K562 (cell line): ENCODE results near the gene EPN2. TPM values are rescaled to one million over a fixed set of nuclear protein-coding genes. Genes with fewer than 3 reads are reported as not detected.

Experiments used
- ATF7 ChIP-seq: fragments of 450-650 bp; IDR thresholded peaks from 2 replicates; pipeline ENCODE4 v1.7.1; 2014; ENCODE audit warnings: mild to moderate bottlenecking, moderate library complexity
- CGGBP1 ChIP-seq: fragments of 250-450 bp; sonication (Bioruptor Pico); IDR thresholded peaks from 2 replicates; pipeline ENCODE4 v1.9.0; 2021; ENCODE audit warnings: mild to moderate bottlenecking
- CXXC5 ChIP-seq: fragments of 250-450 bp; sonication (Bioruptor Pico); IDR thresholded peaks from 2 replicates; pipeline ENCODE4 v1.8.0; 2022; ENCODE audit warnings: inconsistent platforms, mild to moderate bottlenecking, moderate library complexity
- ELF4 ChIP-seq: fragments of 450-650 bp; formaldehyde crosslinking; IDR thresholded peaks from 2 replicates; pipeline ENCODE4 v1.4.0; 2022; ENCODE audit warnings: missing genetic modification characterization
- EP300 ChIP-seq: IDR thresholded peaks from 2 replicates; pipeline ENCODE4 v1.6.1; 2012; ENCODE audit warnings: low read length, improper control_type of control experiment
- FOSL1 ChIP-seq: fragments of 200-800 bp; sonication (Bioruptor generic); conservative IDR thresholded peaks from 2 replicates; pipeline ENCODE4 v1.6.1; 2016; ENCODE audit warnings: missing genetic modification characterization, missing compliant biosample characterization
- FOXK2 ChIP-seq, 2 experiments: fragments of 450-650 bp; IDR thresholded peaks in 1 of 2; conservative IDR thresholded peaks in 1 of 2; 2 replicates each; pipeline ENCODE4 v1.6.1; 2016; ENCODE audit warnings: low read depth in 2 of 2, mild to moderate bottlenecking in 1 of 2
- ID3 ChIP-seq, 2 experiments: fragments of 250-450 bp in 1 of 2; fragments of 450-650 bp in 1 of 2; sonication (Bioruptor Pico) in 1 of 2; IDR thresholded peaks; 2 replicates each; pipeline versions ENCODE4 v1.6.1 to v1.8.0; 2016 to 2021; ENCODE audit warnings: mild to moderate bottlenecking in 2 of 2, moderate library complexity in 2 of 2, missing compliant biosample characterization in 1 of 2, missing genetic modification characterization in 1 of 2
- MLX ChIP-seq, 2 experiments: fragments of 450-650 bp in 1 of 2; sonication (generic) in 1 of 2; formaldehyde crosslinking; conservative IDR thresholded peaks; 2 replicates each; pipeline versions ENCODE4 v1.4.0 to v1.8.1; 2020 to 2022; ENCODE audit warnings: mild to moderate bottlenecking in 1 of 2, missing genetic modification reagents in 1 of 2
- NCOA2 ChIP-seq, 2 experiments: fragments of 450-650 bp; IDR thresholded peaks; 2 replicates each; pipeline ENCODE4 v1.6.1; 2018; ENCODE audit warnings: mild to moderate bottlenecking in 2 of 2, moderate library complexity in 1 of 2; ENCODE audit not compliant: partially characterized antibody in 2 of 2
- NFIX ChIP-seq: fragments of 250-450 bp; sonication (Bioruptor Pico); IDR thresholded peaks from 2 replicates; pipeline ENCODE4 v1.4.0; 2020; ENCODE audit warnings: low read depth, mild to moderate bottlenecking, moderate library complexity
- RUNX1 ChIP-seq: sonication (generic); IDR thresholded peaks from 2 replicates; pipeline ENCODE4 v1.6.1; 2016; ENCODE audit warnings: antibody characterized with exemption, low read depth
- SPI1 ChIP-seq: IDR thresholded peaks from 2 replicates; pipeline ENCODE4 v1.6.1; 2011; ENCODE audit warnings: low read depth, low read length, control low read depth, borderline replicate concordance
- STAT6 ChIP-seq: sonication (generic); formaldehyde crosslinking; IDR thresholded peaks from 2 replicates; pipeline ENCODE4 v1.8.1; 2023; ENCODE audit warnings: mild to moderate bottlenecking, missing genetic modification reagents
- TEAD4 ChIP-seq, 2 experiments: sonication (generic) in 1 of 2; formaldehyde crosslinking in 1 of 2; IDR thresholded peaks; 2 replicates each; pipeline versions ENCODE4 v1.6.1 to v1.8.0; 2012 to 2022; ENCODE audit warnings: borderline replicate concordance in 1 of 2, inconsistent platforms in 1 of 2, low read length in 1 of 2, mild to moderate bottlenecking in 1 of 2, missing genetic modification reagents in 1 of 2
- TRIM25 ChIP-seq: fragments of 450-650 bp; IDR thresholded peaks from 2 replicates; pipeline ENCODE4 v1.7.0; 2016; ENCODE audit warnings: borderline replicate concordance
- ZBTB11 ChIP-seq, 3 experiments: fragments of 200-800 bp in 1 of 3; fragments of 250-450 bp in 1 of 3; fragments of 450-650 bp in 1 of 3; sonication (Bioruptor Pico) in 1 of 3; sonication (Bioruptor generic) in 1 of 3; formaldehyde crosslinking in 1 of 3; IDR thresholded peaks; 2 replicates each; pipeline versions ENCODE4 v1.6.1 to v1.8.0; 2016 to 2022; ENCODE audit warnings: mild to moderate bottlenecking in 2 of 3, missing genetic modification characterization in 2 of 3, missing compliant biosample characterization in 1 of 3, moderate library complexity in 1 of 3
- polyA plus RNA-seq, 8 experiments: library from polyadenylated mRNA; depleted of rRNA in 4 of 8; stranded (reverse) in 5 of 8; unstranded in 3 of 8; fragments of >200 nt; fragmentation: Nextera tagmentation in 2 of 8; fragmentation: Illumina TruSeq in 1 of 8; extraction: Ambion mirVana in 2 of 8; extraction: Trizol in 1 of 8; gene quantifications; 2 replicates each; pipeline versions ENCODE4 v1.2.1 to v1.2.3, GENCODE V29; 2011 to 2014; ENCODE audit warnings: inconsistent platforms in 1 of 8, missing spikeins in 1 of 8
- total RNA-seq, 7 experiments: library from RNA; depleted of rRNA in 6 of 7; stranded (reverse); fragments of >200 nt in 6 of 7; fragmentation: Illumina TruSeq in 2 of 7; extraction: Trizol in 2 of 7; gene quantifications; 2 replicates each; pipeline versions ENCODE4 v1.2.1 to v1.2.3, GENCODE V29; 2011 to 2021; ENCODE audit warnings: low replicate concordance in 1 of 7

EPN2 gene
- total and polyA plus RNA-seq, 9 of the 15 experiments (the other 6 are each of a cell fraction or from before 2014, with no cell fraction given), result 1.0 to 12.9 (median 8.9) TPM

- TF ChIP-seq MLX (CRISPR knock-in tag; conservative IDR thresholded peaks at IDR 0.05) (no peak), RUNX1 (no peak), NFIX (CRISPR knock-in tag) (no peak), EP300 (peak; percentile 12; the same call in 1 of the 2 replicates), ZBTB11 (CRISPR knock-in tag; IDR thresholded peaks at IDR 0.05) (no peak), STAT6 (no peak), CXXC5 (CRISPR knock-in tag) (peak; percentile 55), ID3 (CRISPR knock-in tag; IDR thresholded peaks at IDR 0.05) (no peak), ID3 (tag; IDR thresholded peaks at IDR 0.05) (0 out of 2 replicates have a peak, but pooled peaks have one; percentile 51), NCOA2 (IDR thresholded peaks at IDR 0.05; ENCODE audit: partially characterized antibody in 2 of 2) (no peak), TRIM25 (no peak), TEAD4 (IDR thresholded peaks at IDR 0.05; ENCODE audit: low read length) (no peak), TEAD4 (CRISPR knock-in tag; IDR thresholded peaks at IDR 0.05; ENCODE audit: borderline replicate concordance) (no peak), FOSL1 (tag) (0 out of 2 replicates have a peak, but pooled peaks have one; percentile 16), FOXK2 (conservative IDR thresholded peaks at IDR 0.05 in 1 of 2, IDR thresholded peaks at IDR 0.05 in 1 of 2; ENCODE audit: low read depth in 2 of 2) (0 out of 4 replicates have a peak, but pooled peaks of 1 of the 2 experiments have one; percentile 33), SPI1 (peak; percentile 91), ELF4 (CRISPR knock-in tag) (peak; percentile 62; the same call in 1 of the 2 replicates), CGGBP1 (CRISPR knock-in tag) (no peak), ATF7 (peak; percentile 98)
Measured at GRCh38 chr17:19304209-19304608, 67.0 kb downstream of the EPN2 start (continued).
